Loucy (cell line): Measurements from ENCODE around the gene TRIM25.

ENCODE experiments used
- H2AFZ ChIP-seq: fragments of 200-600 bp; sonication (generic); 2 replicates; pipeline ENCODE4 v1.6.0; 2016; ENCODE audit warnings: antibody characterized with exemption, mild to moderate bottlenecking, low read length, moderate library complexity
- H3F3A ChIP-seq: fragments of 200-600 bp; 2 replicates; pipeline ENCODE4 v1.6.0; 2016; ENCODE audit warnings: antibody characterized with exemption, low read depth, mild to moderate bottlenecking
- H3K27me3 ChIP-seq: fragments of 200-600 bp; sonication (generic); 2 replicates; pipeline ENCODE4 v1.6.1; 2014; ENCODE audit warnings: low read length, mild to moderate bottlenecking; ENCODE audit not compliant: insufficient read depth, poor library complexity, severe bottlenecking
- H3K36me3 ChIP-seq: fragments of 200-600 bp; sonication (generic); 2 replicates; pipeline ENCODE4 v1.6.1; 2016; ENCODE audit warnings: low read length; ENCODE audit not compliant: insufficient read depth
- H3K4me1 ChIP-seq: fragments of 200-600 bp; sonication (generic); 2 replicates; pipeline ENCODE4 v1.5.1; 2014; ENCODE audit warnings: low read length, mild to moderate bottlenecking; ENCODE audit not compliant: insufficient read depth, poor library complexity, severe bottlenecking
- H3K4me2 ChIP-seq: fragments of 200-600 bp; sonication (generic); 2 replicates; pipeline ENCODE4 v1.6.0; 2014; ENCODE audit warnings: antibody characterized with exemption, low read length, low read depth, mild to moderate bottlenecking; ENCODE audit not compliant: poor library complexity, severe bottlenecking
- H3K4me3 ChIP-seq: fragments of 200-600 bp; sonication (generic); 2 replicates; pipeline ENCODE4 v1.5.1; 2014; ENCODE audit warnings: low read length, mild to moderate bottlenecking, mixed read lengths; ENCODE audit not compliant: poor library complexity, severe bottlenecking
- H3K79me2 ChIP-seq: fragments of 200-600 bp; sonication (generic); 2 replicates; pipeline ENCODE4 v1.6.1; 2014; ENCODE audit warnings: low read length; ENCODE audit not compliant: insufficient read depth
- H3K9ac ChIP-seq: fragments of 200-600 bp; sonication (generic); 2 replicates; pipeline ENCODE4 v1.6.0; 2014; ENCODE audit warnings: mild to moderate bottlenecking, low read depth, low read length, moderate library complexity; ENCODE audit not compliant: poor library complexity, severe bottlenecking
- H3K9me2 ChIP-seq: fragments of 200-600 bp; sonication (generic); replicated peaks from 2 replicates; pipeline ENCODE4 v1.6.1; 2016; ENCODE audit warnings: low read depth, low read length, mixed read lengths
- H3K9me3 ChIP-seq: fragments of 200-600 bp; sonication (generic); 2 replicates; pipeline ENCODE4 v1.6.1; 2014; ENCODE audit warnings: mild to moderate bottlenecking, antibody characterized with exemption, low read length, low read depth; ENCODE audit not compliant: insufficient read depth
- H4K20me1 ChIP-seq: fragments of 200-600 bp; sonication (generic); 2 replicates; pipeline ENCODE4 v1.6.0; 2014; ENCODE audit warnings: antibody characterized with exemption, low read length, mild to moderate bottlenecking; ENCODE audit not compliant: insufficient read depth, poor library complexity, severe bottlenecking
- CTCF ChIP-seq: fragments of 200-600 bp; sonication (generic); conservative IDR thresholded peaks from 2 replicates; pipeline ENCODE4 v1.5.1; 2014; ENCODE audit warnings: mild to moderate bottlenecking, antibody characterized with exemption, low read length
- EZH2phosphoT487 ChIP-seq: fragments of 200-600 bp; IDR thresholded peaks from 2 replicates; pipeline ENCODE4 v1.6.1; 2018; ENCODE audit warnings: antibody characterized with exemption, mild to moderate bottlenecking, moderate library complexity, borderline replicate concordance

The TRIM25 gene

DNA sequence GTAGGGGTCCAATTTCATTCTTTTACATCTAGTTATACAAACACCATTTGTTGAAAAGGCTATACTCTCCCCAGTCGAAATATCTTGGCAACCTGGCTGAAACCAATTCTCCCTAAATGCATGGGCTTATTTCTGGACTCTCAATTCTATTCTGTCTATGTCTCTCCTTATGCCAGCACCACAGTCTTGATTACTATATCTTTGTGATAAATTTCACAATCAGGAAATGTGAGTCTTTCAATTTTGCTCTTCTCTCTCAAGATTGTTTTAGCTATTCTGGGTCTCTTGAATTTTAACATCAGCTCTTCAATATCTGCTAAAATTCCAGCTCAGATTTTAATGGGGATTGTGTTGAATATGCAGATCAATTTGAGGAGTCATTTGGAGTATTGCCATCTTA is 5.9 kb upstream of the TRIM25 start:
- Histone ChIP-seq H3K36me3 (no peaks in the 10 kb centered on the region), H3K4me1 (peaks cover 12% of the 10 kb centered on the region), H3K9ac (no peak overlapping the region), H3F3A (no peaks in the 10 kb centered on the region), H3K9me3 (no peaks in the 10 kb centered on the region), H3K4me3 (no peak overlapping the region), H3K27me3 (no peaks in the 10 kb centered on the region), H3K79me2 (peaks cover 7% of the 10 kb centered on the region), H2AFZ (no peak overlapping the region), H3K4me2 (no peak overlapping the region), H4K20me1 (no peaks in the 10 kb centered on the region), H3K9me2 (no peaks in the 10 kb centered on the region)
- TF ChIP-seq CTCF (no peak), EZH2phosphoT487 (no peak)

- H4K20me1 ChIP-seq: no peaks in the 10 kb centered on the region
- peaks cover 13% of the 10 kb centered on the region for H3K4me1 ChIP-seq
- peaks cover 14% of the 10 kb centered on the region for H3K79me2 ChIP-seq
- H3K4me2 ChIP-seq: no peak overlapping the region
- H3K36me3 ChIP-seq: no peaks in the 10 kb centered on the region
- H3K27me3 ChIP-seq: no peaks in the 10 kb centered on the region
- H3K9me3 ChIP-seq: no peaks in the 10 kb centered on the region
- H3F3A ChIP-seq: no peaks in the 10 kb centered on the region
- H2AFZ ChIP-seq: no peak overlapping the region
- H3K9ac ChIP-seq: no peak overlapping the region
- no peaks in the 10 kb centered on the region for H3K9me2 ChIP-seq
- TF ChIP-seq CTCF: no peak
- TF ChIP-seq EZH2phosphoT487: no peak
- H3K4me3 ChIP-seq: no peak overlapping the region
Measured at GRCh38 chr17:56918916-56919315, 5.1 kb upstream of the TRIM25 start.

DNA sequence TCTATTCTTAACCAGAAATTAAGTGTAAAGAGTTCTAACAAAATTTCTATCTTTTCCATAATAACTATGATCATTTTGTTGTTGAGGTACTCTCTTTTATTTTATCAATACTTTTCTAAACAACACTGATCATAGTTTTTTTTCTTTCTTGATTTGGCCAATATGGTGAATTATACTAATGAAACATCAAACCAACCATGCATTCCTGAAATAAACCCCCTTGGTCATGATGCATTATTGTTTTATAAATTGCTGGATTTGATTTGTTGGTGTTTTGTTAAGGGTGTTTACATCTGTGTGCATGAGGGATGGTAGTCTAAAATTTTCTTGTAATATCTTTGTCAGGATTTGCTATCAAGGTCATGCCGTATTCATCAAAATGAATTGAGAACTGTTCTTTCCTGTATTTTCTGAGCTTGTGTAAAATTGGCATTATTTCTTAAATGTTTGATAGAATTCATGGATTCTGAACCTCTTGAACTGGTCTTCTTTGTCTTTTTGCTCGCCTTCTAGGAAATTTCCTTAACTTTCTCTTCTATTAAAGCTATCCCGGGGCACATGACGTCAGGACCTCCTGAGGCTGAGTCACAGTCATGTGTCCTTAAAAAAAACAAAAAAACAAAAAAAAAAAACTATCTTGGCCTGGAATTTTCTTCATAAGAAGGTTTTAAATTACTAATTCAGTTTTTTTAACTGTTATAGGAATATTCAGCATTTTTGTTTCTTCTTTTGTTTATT is 3.9 kb upstream of the TRIM25 start:
- Histone ChIP-seq H3K9ac (no peak overlapping the region), H3K79me2 (peaks cover 25% of the 10 kb centered on the region), H3K4me3 (no peak overlapping the region), H3K36me3 (no peaks in the 10 kb centered on the region), H2AFZ (no peak overlapping the region), H3K4me2 (no peak overlapping the region), H3K27me3 (no peaks in the 10 kb centered on the region), H3K9me3 (no peaks in the 10 kb centered on the region), H3K4me1 (peaks cover 13% of the 10 kb centered on the region), H4K20me1 (peaks cover 7% of the 10 kb centered on the region), H3F3A (no peaks in the 10 kb centered on the region), H3K9me2 (no peaks in the 10 kb centered on the region)
- TF ChIP-seq EZH2phosphoT487 (no peak), CTCF (no peak)
